ENCODE measurements around the gene NRCAM.

NRCAM gene

GRCh38 chr7:108156897-108157605, 299.2 kb downstream of the NRCAM start:
- no peak for DNase-seq (ENCODE audit: low read depth in 2 of 2)

- DNase-seq (ENCODE audit: low read depth in 2 of 2), result no peak
Observed at GRCh38 chr7:108152198-108152597, 304.0 kb downstream of the NRCAM start.

- DNase-seq (ENCODE audit: low read depth in 2 of 2), result no peak
Observed at GRCh38 chr7:108149908-108150307, 306.3 kb downstream of the NRCAM start.

GRCh38 chr7:108149119-108149518, 307.1 kb downstream of the NRCAM start:
- no peak for DNase-seq (ENCODE audit: low read depth in 2 of 2)

- DNase-seq (ENCODE audit: low read depth in 2 of 2), result no peak
Observed at GRCh38 chr7:108147031-108147563, 309.1 kb downstream of the NRCAM start.

- peak; percentile 8 to 12 for DNase-seq (ENCODE audit: low read depth in 2 of 2)
Observed at GRCh38 chr7:108146070-108146842, 310.0 kb downstream of the NRCAM start.

GRCh38 chr7:108145401-108145800, 310.8 kb downstream of the NRCAM start:
- DNase-seq (ENCODE audit: low read depth in 2 of 2), result no peak

GRCh38 chr7:108144931-108145330, 311.3 kb downstream of the NRCAM start:
- DNase-seq (ENCODE audit: low read depth in 2 of 2), result no peak

GRCh38 chr7:108143658-108144420, 312.4 kb downstream of the NRCAM start:
- DNase-seq (ENCODE audit: low read depth in 2 of 2), result no peak

- DNase-seq (ENCODE audit: low read depth in 2 of 2), result no peak
Observed at GRCh38 chr7:108142675-108143259, 313.5 kb downstream of the NRCAM start.

GRCh38 chr7:108142180-108142579, 314.1 kb downstream of the NRCAM start:
- no peak for DNase-seq (ENCODE audit: low read depth in 2 of 2)

- DNase-seq (ENCODE audit: low read depth in 2 of 2), result no peak
Observed at GRCh38 chr7:108140671-108141070, 315.6 kb downstream of the NRCAM start.

GRCh38 chr7:108138911-108139310, 317.3 kb downstream of the NRCAM start:
- no peak for DNase-seq (ENCODE audit: low read depth in 2 of 2)

- DNase-seq (ENCODE audit: low read depth in 2 of 2), result no peak
Observed at GRCh38 chr7:108137993-108138392, 318.2 kb downstream of the NRCAM start.

GRCh38 chr7:108137040-108137439, 319.2 kb downstream of the NRCAM start:
- no peak for DNase-seq (ENCODE audit: low read depth in 2 of 2)

GRCh38 chr7:108136191-108136688, 320.0 kb downstream of the NRCAM start:
- no peak for DNase-seq (ENCODE audit: low read depth in 2 of 2)

GRCh38 chr7:108135446-108136190, 320.6 kb downstream of the NRCAM start:
- peak; percentile 25 to 41 for DNase-seq (ENCODE audit: low read depth in 2 of 2)

GRCh38 chr7:108134486-108134885, 321.8 kb downstream of the NRCAM start:
- DNase-seq (ENCODE audit: low read depth in 2 of 2), result no peak

GRCh38 chr7:108132551-108133265, 323.5 kb downstream of the NRCAM start:
- DNase-seq (ENCODE audit: low read depth in 2 of 2), result no peak

GRCh38 chr7:108130261-108130660, 326.0 kb downstream of the NRCAM start, which contains the start of gene LAMB4:
TSS of gene LAMB4 (minus strand) at chr7:108130361. CDS start at chr7:108123164, 7,197 bp downstream.
- no peak for DNase-seq (ENCODE audit: low read depth in 2 of 2)

All from stimulated activated CD8-positive, alpha-beta memory T cell treated with anti-CD3 and anti-CD28 coated beads, Interleukin-15, amount 100 ng/mL, for 48 hours (primary cell).